NCI-H526 treated with DMSO at 0.1 percent for 48 hours (cell line): ENCODE measurements around the gene PNMT.

ENCODE experiments used
- DNase-seq: peaks from one replicate; lab custom pipeline; 2025; lab: John Stamatoyannopoulos, UW

The PNMT gene

GRCh38 chr17:39667945-39668924 lies at the start of gene PNMT:
TSS of gene PNMT (plus strand) at chr17:39668453. CDS start at chr17:39668476, 23 bp downstream.
- peak; percentile 26 for DNase-seq

GRCh38 chr17:39618956-39619785 lies 49.1 kb upstream of the PNMT start:
- no peak for DNase-seq

- DNase-seq, result no peak
These were observed 48.5 kb upstream of the PNMT start for GRCh38 chr17:39619786-39620101.

GRCh38 chr17:39621523-39622379 lies 46.5 kb upstream of the PNMT start:
- DNase-seq, result peak; percentile 54

- no peak for DNase-seq
These were observed 45.8 kb upstream of the PNMT start for GRCh38 chr17:39622380-39623006.

GRCh38 chr17:39623356-39623950 lies 44.8 kb upstream of the PNMT start:
- peak; percentile 49 for DNase-seq

- no peak for DNase-seq
These were observed 43.9 kb upstream of the PNMT start for GRCh38 chr17:39624313-39624712.

- DNase-seq, result no peak
These were observed 43.0 kb upstream of the PNMT start for GRCh38 chr17:39625198-39625785.

- no peak for DNase-seq
These were observed 41.8 kb upstream of the PNMT start, which contains the start of gene PPP1R1B for GRCh38 chr17:39626171-39627046. TSS of gene PPP1R1B (plus strand) at chr17:39626952. CDS start at chr17:39627393, 441 bp downstream.

- DNase-seq, result no peak
These were observed 41.1 kb upstream of the PNMT start for GRCh38 chr17:39627047-39627711.

- DNase-seq, result peak; percentile 18
These were observed 40.3 kb upstream of the PNMT start for GRCh38 chr17:39627712-39628516.

- peak; percentile 30 for DNase-seq
These were observed 39.4 kb upstream of the PNMT start for GRCh38 chr17:39628655-39629493.

- DNase-seq, result no peak
These were observed 38.8 kb upstream of the PNMT start for GRCh38 chr17:39629494-39629880.

GRCh38 chr17:39629898-39630297 lies 38.4 kb upstream of the PNMT start:
- DNase-seq, result no peak

GRCh38 chr17:39631403-39631802 lies 36.9 kb upstream of the PNMT start:
- no peak for DNase-seq

GRCh38 chr17:39632153-39632941 lies 35.9 kb upstream of the PNMT start:
- no peak for DNase-seq
